AG04449 (cell line): ENCODE data around the gene PDE4D.

Experiments
- CTCF ChIA-PET: fragments of 350-600 bp; formaldehyde crosslinking; extraction: SDS; loops from one replicate; lab custom pipeline; 2021; ENCODE audit warnings: antibody characterized with exemption; lab: Yijun Ruan, JAX
- POLR2A ChIA-PET: fragments of 400-600, 350-600 bp; formaldehyde crosslinking; extraction: SDS; loops from one replicate; lab custom pipeline; 2020; ENCODE audit warnings: antibody characterized with exemption, inconsistent platforms; lab: Yijun Ruan, JAX
- DNase-seq: peaks from one replicate; pipeline ENCODE4 v3.0.0-alpha.2; 2010; ENCODE audit warnings: low read depth, low spot score
- H3K4me3 ChIP-seq: 2 replicates; pipeline ENCODE4 v1.5.1; 2011; ENCODE audit warnings: low read depth, mild to moderate bottlenecking, control low read depth, low read length
- TF ChIP-seq, protein P1 (sequence below): IDR thresholded peaks from one replicate; pipeline ENCODE4 v1.5.1; 2011; ENCODE audit warnings: mild to moderate bottlenecking, moderate library complexity, low read length, control low read depth, inconsistent platforms; ENCODE audit not compliant: insufficient read depth; ENCODE audit errors: missing control alignments

Gene PDE4D

DNA sequence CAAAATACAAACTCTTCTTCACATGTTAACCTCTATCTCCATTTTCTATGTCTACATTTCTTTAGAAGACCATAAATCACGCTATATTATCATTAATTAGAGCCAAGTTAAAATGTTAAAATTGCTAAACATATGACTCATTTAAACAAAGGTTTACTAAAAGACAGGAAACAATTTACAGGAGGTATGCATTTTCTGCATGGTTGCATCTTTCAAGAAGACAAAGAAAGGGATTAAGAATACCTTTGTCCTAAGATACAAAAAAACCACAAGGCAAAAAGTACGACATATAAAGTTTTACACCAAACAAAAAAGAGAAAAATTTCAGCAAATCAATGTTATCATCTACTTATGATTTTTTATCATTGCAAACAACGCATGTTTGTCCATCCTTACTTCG, 324.4 kb downstream of the PDE4D start:
- no peak for DNase-seq
- no peak overlapping the region for H3K4me3 ChIP-seq
- ChIA-PET POLR2A (no interaction called here), CTCF (no interaction called here)
- TF ChIP-seq, protein P1, sequence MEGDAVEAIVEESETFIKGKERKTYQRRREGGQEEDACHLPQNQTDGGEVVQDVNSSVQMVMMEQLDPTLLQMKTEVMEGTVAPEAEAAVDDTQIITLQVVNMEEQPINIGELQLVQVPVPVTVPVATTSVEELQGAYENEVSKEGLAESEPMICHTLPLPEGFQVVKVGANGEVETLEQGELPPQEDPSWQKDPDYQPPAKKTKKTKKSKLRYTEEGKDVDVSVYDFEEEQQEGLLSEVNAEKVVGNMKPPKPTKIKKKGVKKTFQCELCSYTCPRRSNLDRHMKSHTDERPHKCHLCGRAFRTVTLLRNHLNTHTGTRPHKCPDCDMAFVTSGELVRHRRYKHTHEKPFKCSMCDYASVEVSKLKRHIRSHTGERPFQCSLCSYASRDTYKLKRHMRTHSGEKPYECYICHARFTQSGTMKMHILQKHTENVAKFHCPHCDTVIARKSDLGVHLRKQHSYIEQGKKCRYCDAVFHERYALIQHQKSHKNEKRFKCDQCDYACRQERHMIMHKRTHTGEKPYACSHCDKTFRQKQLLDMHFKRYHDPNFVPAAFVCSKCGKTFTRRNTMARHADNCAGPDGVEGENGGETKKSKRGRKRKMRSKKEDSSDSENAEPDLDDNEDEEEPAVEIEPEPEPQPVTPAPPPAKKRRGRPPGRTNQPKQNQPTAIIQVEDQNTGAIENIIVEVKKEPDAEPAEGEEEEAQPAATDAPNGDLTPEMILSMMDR = no peak

DNA sequence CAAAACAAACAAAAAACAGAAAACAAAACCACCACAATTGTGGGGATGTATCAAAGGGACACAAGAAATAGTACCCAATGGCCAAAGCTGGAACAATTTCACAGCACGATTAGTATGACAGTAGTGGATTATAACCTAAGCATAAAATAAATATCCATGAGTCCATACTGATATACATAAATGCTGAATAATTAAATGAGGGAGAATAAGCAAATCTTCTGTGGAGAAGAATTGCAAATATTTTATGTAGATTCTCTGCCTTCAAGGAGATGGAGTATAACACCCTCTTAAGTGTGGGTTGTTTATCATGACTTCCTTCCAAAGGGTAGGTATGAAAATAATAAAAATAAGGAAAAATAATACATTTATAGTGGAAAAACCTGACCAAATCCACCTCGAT, 325.4 kb downstream of the PDE4D start:
- ChIA-PET POLR2A (no interaction called here), CTCF (no interaction called here)
- TF ChIP-seq, protein P1 = no peak

DNA sequence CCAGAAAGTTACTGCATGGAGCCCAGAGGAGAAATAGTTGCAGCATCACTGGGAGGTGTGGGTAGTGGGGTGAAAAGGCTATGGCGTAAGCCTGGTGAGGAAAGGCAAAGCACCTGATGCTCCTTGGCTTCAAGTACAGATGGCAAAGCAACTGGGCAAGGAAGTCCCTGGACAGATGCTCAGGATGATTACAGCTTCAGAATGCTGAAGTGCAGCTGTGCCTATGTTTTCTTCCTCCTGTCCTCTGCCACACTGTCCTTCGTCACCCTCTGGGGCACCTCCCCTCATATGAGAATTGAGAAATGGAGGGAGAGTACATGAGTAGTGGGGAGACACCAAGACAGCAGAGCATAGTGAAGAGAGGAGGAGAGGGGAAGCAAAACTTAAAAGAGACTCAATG, 328.0 kb downstream of the PDE4D start:
- ChIA-PET POLR2A (no interaction called here), CTCF (no interaction called here)
- no peak for DNase-seq
- H3K4me3 ChIP-seq = no peak overlapping the region
- TF ChIP-seq, protein P1 = no peak

More for the DNA sequence above, 325.4 kb downstream of the PDE4D start:
- no peak for DNase-seq
- no peak overlapping the region for H3K4me3 ChIP-seq

DNA sequence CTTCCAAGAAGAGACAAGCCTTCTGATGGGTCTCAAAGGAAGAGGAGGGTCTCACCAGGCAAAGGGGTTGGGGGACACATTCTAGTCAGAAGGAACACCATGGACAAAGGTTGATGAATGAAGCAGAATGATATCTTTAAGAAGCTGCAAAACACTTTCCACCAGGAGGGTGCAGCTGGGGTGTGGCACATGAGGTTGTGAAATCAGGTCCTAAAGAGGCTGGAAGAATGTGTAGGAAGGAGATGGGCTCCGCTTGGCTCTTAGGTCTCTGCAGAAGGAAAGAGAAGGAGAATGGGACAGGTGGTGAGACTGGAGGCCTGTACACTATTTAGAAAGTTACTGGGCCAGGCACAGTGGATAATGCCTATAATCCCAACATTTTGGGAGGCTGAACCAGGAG, 328.6 kb downstream of the PDE4D start:
- TF ChIP-seq, protein P1 = no peak
- no peak for DNase-seq
- CTCF ChIA-PET = no interaction called here
- POLR2A ChIA-PET = no interaction called here
- H3K4me3 ChIP-seq = no peak overlapping the region

DNA sequence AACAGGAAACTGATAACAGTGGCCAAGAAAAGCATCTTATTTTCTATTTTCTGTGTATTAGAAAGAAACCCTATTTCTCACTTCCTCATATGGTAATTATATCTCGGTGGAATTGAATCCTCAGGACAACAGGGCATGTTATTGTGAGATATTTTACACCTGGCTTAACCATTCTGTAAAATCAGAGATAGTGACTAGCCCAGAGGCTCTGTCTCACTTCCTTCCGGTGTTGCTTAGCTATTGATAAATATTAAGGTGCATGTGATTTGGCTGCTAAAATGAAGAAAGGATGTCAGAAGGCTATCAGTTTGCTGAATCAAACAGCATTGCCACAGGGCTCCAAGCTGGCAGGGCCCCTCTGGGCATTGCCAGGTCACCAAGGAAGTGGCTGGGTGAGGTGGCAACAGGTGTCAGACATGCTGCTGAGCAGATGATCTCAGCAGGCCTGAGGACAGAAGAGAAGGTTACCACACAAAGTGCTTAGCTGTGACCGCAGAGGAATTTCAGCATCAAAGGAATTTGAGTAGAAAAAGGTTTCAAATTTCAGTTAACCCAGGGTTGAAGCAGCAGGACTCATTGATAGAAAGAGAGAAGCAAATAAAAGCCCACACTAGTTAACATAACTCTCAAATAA, 330.7 kb downstream of the PDE4D start:
- TF ChIP-seq, protein P1 = no peak
- no peak overlapping the region for H3K4me3 ChIP-seq
- ChIA-PET CTCF (no interaction called here), POLR2A (no interaction called here)
- DNase-seq = peak; percentile 41

DNA sequence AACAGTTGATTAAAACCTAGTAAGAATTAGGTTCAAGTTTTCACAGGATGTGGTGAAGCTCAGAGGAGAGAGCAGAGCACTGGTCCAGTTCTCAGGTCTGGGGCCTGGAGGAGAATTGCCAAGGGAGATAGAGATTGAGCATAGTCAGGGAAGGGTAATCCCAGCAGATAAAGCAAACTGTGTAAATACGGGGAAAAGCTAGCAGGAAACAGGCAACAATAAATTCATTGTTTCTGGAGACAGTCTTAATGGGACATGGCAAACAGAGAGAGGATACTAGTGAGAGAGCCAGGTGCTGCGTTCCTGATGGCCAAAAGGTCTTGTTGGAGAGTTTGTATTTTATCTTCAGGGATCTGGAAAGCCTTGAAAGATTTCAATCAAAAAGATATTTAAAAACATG, 333.0 kb downstream of the PDE4D start:
- TF ChIP-seq, protein P1 = no peak
- H3K4me3 ChIP-seq = no peak overlapping the region
- ChIA-PET POLR2A (no interaction called here), CTCF (no interaction called here)
- no peak for DNase-seq
